NT2/D1 (cell line): Measurements from ENCODE around the gene SLC2A4RG.

Experiments
- SUZ12 ChIP-seq: IDR thresholded peaks from 2 replicates; pipeline ENCODE4 v1.6.1; 2011; ENCODE audit not compliant: insufficient read length, insufficient read depth; ENCODE audit errors: extremely low read depth
- YY1 ChIP-seq: IDR thresholded peaks from 2 replicates; pipeline ENCODE4 v1.6.1; 2011; ENCODE audit not compliant: insufficient read length, insufficient read depth
- ZNF274 ChIP-seq: IDR thresholded peaks from 2 replicates; pipeline ENCODE4 v1.6.1; 2011; ENCODE audit warnings: mild to moderate bottlenecking, low read depth, low read length

DNA sequence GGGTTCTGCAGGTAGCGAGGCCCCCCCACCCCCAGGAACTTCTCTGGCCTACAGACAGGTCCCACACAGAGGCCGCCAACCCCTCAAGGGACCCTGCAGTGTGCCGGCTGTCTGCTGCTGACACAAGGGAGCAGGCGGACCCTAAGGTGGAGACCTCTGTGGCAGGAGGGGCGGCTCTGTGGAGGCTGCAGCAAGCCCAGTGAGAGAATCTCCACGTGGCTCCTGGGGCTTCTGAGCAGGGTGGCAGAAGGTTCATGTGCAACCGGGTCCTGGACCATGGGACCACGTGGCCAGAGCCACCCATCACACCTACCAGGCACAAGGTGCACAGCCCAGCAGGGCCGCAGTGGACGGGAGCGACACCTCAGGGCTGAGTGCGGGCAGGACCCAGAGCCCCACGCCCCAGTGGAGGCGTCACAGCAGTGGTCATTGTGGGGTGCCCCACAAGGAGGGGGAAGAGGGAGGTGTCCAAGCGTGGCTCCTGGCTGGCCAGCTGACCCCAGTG is 36.1 kb upstream of the SLC2A4RG start:
- no peak for TF ChIP-seq ZNF274
- no peak for TF ChIP-seq SUZ12
- TF ChIP-seq YY1: no peak
